CD14-positive monocyte (primary cell): ENCODE measurements around the gene SMAD3. TPM values are rescaled to one million over a fixed set of nuclear protein-coding genes. Genes with fewer than 3 reads are reported as not detected.
A peak's percentile ranks its signal among the peaks of the same experiment; 100 is the strongest.

Experiments used
- DNase-seq, 3 donors: peaks; one replicate each; pipeline ENCODE4 v3.0.0-alpha.2; 2011 to 2022
- H2AFZ ChIP-seq: 2 replicates; pipeline ENCODE4 v1.6.0; 2012; ENCODE audit warnings: mild to moderate bottlenecking, low read depth, low read length, inconsistent platforms; ENCODE audit not compliant: insufficient read depth, poor library complexity, severe bottlenecking
- H3K27ac ChIP-seq, 2 donors: 1 replicate in 1 of 2; 2 replicates in 1 of 2; pipeline ENCODE4 v1.5.1; 2012 to 2013; ENCODE audit warnings: low read length in 2 of 2, control low read depth in 1 of 2, inconsistent platforms in 1 of 2, low read depth in 1 of 2, mild to moderate bottlenecking in 1 of 2
- H3K27me3 ChIP-seq, 2 donors: one replicate each; pipeline versions ENCODE4 v1.6.0 to v1.6.1; 2011 to 2013; ENCODE audit warnings: low read length in 2 of 2; ENCODE audit not compliant: control insufficient read depth in 2 of 2, insufficient read depth in 2 of 2
- H3K36me3 ChIP-seq, 2 donors: replicated peaks in 1 of 2; 1 replicate in 1 of 2; 2 replicates in 1 of 2; pipeline versions ENCODE4 v1.5.1 to v1.6.1; 2012 to 2013; ENCODE audit warnings: low read length in 2 of 2, control low read depth in 1 of 2, inconsistent platforms in 1 of 2, mild to moderate bottlenecking in 1 of 2; ENCODE audit not compliant: insufficient read depth in 2 of 2, control insufficient read depth in 1 of 2
- H3K4me1 ChIP-seq, 2 donors: 1 replicate in 1 of 2; 2 replicates in 1 of 2; pipeline versions ENCODE4 v1.5.1 to v1.6.1; 2012 to 2013; ENCODE audit warnings: low read length in 2 of 2, control low read depth in 1 of 2, inconsistent platforms in 1 of 2, mild to moderate bottlenecking in 1 of 2, moderate library complexity in 1 of 2; ENCODE audit not compliant: insufficient read depth in 2 of 2, control insufficient read depth in 1 of 2
- H3K4me2 ChIP-seq: replicated peaks from 2 replicates; pipeline ENCODE3; 2012; ENCODE audit warnings: low read length, moderate library complexity, mild to moderate bottlenecking; ENCODE audit not compliant: poor library complexity, severe bottlenecking; ENCODE audit errors: extremely low read depth
- H3K4me3 ChIP-seq, 3 experiments: fragments of 200-600 bp in 1 of 3; sonication (generic) in 1 of 3; replicated peaks in 1 of 3; 1 replicate in 2 of 3; 2 replicates in 1 of 3; pipeline ENCODE4 v1.5.1; 2011 to 2013; ENCODE audit warnings: low read length in 3 of 3, mild to moderate bottlenecking in 3 of 3, control low read depth in 2 of 3, low read depth in 2 of 3, inconsistent platforms in 1 of 3, moderate library complexity in 1 of 3
- H3K79me2 ChIP-seq: 2 replicates; pipeline ENCODE4 v1.6.0; 2012; ENCODE audit warnings: mild to moderate bottlenecking, control low read depth, inconsistent platforms, low read length, moderate library complexity; ENCODE audit not compliant: insufficient read depth
- H3K9ac ChIP-seq: 2 replicates; pipeline ENCODE4 v1.6.0; 2017; ENCODE audit warnings: low read length, mild to moderate bottlenecking; ENCODE audit not compliant: insufficient read depth, poor library complexity, severe bottlenecking
- H3K9me3 ChIP-seq, 2 donors: replicated peaks in 1 of 2; 1 replicate in 1 of 2; 2 replicates in 1 of 2; pipeline versions ENCODE4 v1.5.1 to v1.6.1; 2012 to 2013; ENCODE audit warnings: low read length in 2 of 2, control low read depth in 1 of 2; ENCODE audit not compliant: control insufficient read depth in 1 of 2, insufficient read depth in 1 of 2
- H4K20me1 ChIP-seq: 2 replicates; pipeline ENCODE4 v1.6.0; 2012; ENCODE audit warnings: mild to moderate bottlenecking, low read length, control low read depth, moderate library complexity; ENCODE audit not compliant: insufficient read depth
- H3K27ac Mint-ChIP-seq, 7 donors: one replicate each; pipeline ENCODE4 v1.8.0; 2020; ENCODE audit warnings: mild to moderate bottlenecking in 7 of 7, mixed read lengths in 7 of 7, moderate library complexity in 6 of 7, inconsistent platforms in 2 of 7
- H3K27me3 Mint-ChIP-seq, 3 donors: one replicate each; pipeline ENCODE4 v1.8.0; 2021 to 2022; ENCODE audit warnings: low read depth in 3 of 3, mild to moderate bottlenecking in 3 of 3, mixed read lengths in 3 of 3, moderate library complexity in 3 of 3, inconsistent platforms in 1 of 3
- H3K36me3 Mint-ChIP-seq, 2 donors: one replicate each; pipeline ENCODE4 v1.8.0; 2020; ENCODE audit warnings: mixed read lengths in 2 of 2, inconsistent platforms in 1 of 2, mild to moderate bottlenecking in 1 of 2
- H3K4me1 Mint-ChIP-seq: one replicate; pipeline ENCODE4 v1.8.0; 2020; ENCODE audit warnings: mild to moderate bottlenecking, mixed read lengths
- H3K4me3 Mint-ChIP-seq, 2 donors: one replicate each; pipeline ENCODE4 v1.8.0; 2020; ENCODE audit warnings: mild to moderate bottlenecking in 2 of 2, mixed read lengths in 2 of 2, moderate library complexity in 1 of 2
- H3K9me3 Mint-ChIP-seq, 7 donors: one replicate each; pipeline ENCODE4 v1.8.0; 2020 to 2022; ENCODE audit warnings: mixed read lengths in 7 of 7, mild to moderate bottlenecking in 6 of 7, moderate library complexity in 6 of 7, inconsistent platforms in 2 of 7
- intact Hi-C, 2 donors: fragments of 100-400 bp; cut with micrococcal nuclease; formaldehyde crosslinking; loops; one replicate each; pipeline versions ENCODE4 v1.15.0 to v1.15.1; 2023
- polyA plus RNA-seq, 3 donors: library from polyadenylated mRNA; depleted of rRNA in 1 of 3; unstranded in 2 of 3; stranded (reverse) in 1 of 3; fragments of 300-500 nt in 2 of 3; fragments of >200 nt in 1 of 3; fragmentation: Illumina TruSeq in 2 of 3; gene quantifications; 1 replicate in 2 of 3; 2 replicates in 1 of 3; pipeline ENCODE4 v1.2.3, GENCODE V29; 2012 to 2021
- TF ChIP-seq, protein P1 (sequence below): fragments of 200-600 bp; IDR thresholded peaks from one replicate; pipeline ENCODE4 v1.8.0; 2022; ENCODE audit warnings: antibody characterized with exemption, mild to moderate bottlenecking

The SMAD3 gene
- polyA plus RNA-seq, 3 donors, result 4.4 to 41.7 (median 5.4) TPM

DNA sequence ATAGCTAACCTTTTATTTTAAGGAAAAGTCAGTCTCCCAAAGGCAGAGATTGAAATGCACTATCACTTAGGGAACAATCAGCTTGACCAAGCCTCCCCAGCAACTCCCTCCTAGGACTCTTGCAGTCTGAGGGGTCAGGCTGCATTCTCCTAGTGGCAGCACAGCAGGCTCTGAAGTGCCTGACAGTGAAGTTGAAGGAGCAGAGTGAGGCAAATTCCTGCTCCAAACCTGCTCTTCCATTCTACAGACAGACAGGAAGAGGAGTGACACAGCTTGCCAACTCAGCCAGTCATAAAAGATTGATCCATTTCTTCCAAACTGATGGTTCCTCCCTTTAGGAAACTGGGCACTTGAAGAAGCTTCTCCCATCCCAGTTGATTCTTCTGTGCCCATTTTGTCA lies 43.9 kb upstream of the SMAD3 start:
- H4K20me1 ChIP-seq, result no peaks in the 10 kb centered on the region
- no peaks in the 10 kb centered on the region for H3K79me2 ChIP-seq
- no peak overlapping the region for H3K9ac ChIP-seq
- intact Hi-C loops, result loop anchor here in 1 of 2 donors (10.0 kb wide), 1 partner anchor 63 kb away; no protein-coding TSS in a partner anchor
- Mint-ChIP-seq H3K4me3 (no peak overlapping the region), H3K4me1 (peaks cover 86% of the 10 kb centered on the region), H3K36me3 (peaks cover 9 to 15% of the 10 kb centered on the region in 2 donors), H3K9me3 (peaks cover 0 to 2% (median 0%) of the 10 kb centered on the region in 7 donors), H3K27me3 (peaks cover 0 to 7% (median 2%) of the 10 kb centered on the region in 3 donors), H3K27ac (no peak overlapping the region)
- H3K4me3 ChIP-seq, result no peak overlapping the region
- no peak overlapping the region for H2AFZ ChIP-seq
- no peak for DNase-seq
- H3K27ac ChIP-seq, result no peak overlapping the region
- no peaks in the 10 kb centered on the region for H3K27me3 ChIP-seq
- no peaks in the 10 kb centered on the region for H3K9me3 ChIP-seq
- TF ChIP-seq, protein P1, sequence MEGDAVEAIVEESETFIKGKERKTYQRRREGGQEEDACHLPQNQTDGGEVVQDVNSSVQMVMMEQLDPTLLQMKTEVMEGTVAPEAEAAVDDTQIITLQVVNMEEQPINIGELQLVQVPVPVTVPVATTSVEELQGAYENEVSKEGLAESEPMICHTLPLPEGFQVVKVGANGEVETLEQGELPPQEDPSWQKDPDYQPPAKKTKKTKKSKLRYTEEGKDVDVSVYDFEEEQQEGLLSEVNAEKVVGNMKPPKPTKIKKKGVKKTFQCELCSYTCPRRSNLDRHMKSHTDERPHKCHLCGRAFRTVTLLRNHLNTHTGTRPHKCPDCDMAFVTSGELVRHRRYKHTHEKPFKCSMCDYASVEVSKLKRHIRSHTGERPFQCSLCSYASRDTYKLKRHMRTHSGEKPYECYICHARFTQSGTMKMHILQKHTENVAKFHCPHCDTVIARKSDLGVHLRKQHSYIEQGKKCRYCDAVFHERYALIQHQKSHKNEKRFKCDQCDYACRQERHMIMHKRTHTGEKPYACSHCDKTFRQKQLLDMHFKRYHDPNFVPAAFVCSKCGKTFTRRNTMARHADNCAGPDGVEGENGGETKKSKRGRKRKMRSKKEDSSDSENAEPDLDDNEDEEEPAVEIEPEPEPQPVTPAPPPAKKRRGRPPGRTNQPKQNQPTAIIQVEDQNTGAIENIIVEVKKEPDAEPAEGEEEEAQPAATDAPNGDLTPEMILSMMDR, result no peak
- H3K4me1 ChIP-seq, result peaks cover 80 to 89% of the 10 kb centered on the region in 2 donors
- H3K4me2 ChIP-seq, result no peak overlapping the region
- H3K36me3 ChIP-seq, result no peaks in the 10 kb centered on the region

- Histone ChIP-seq H3K36me3 (no peaks in the 10 kb centered on the region), H2AFZ (no peak overlapping the region), H4K20me1 (no peaks in the 10 kb centered on the region), H3K9me3 (no peaks in the 10 kb centered on the region), H3K27me3 (no peaks in the 10 kb centered on the region), H3K4me3 (no peak overlapping the region), H3K9ac (no peak overlapping the region), H3K79me2 (no peaks in the 10 kb centered on the region), H3K27ac (no peak overlapping the region), H3K4me1 (peaks cover 80 to 89% of the 10 kb centered on the region in 2 donors), H3K4me2 (no peak overlapping the region)
- peaks cover 0 to 2% (median 0%) of the 10 kb centered on the region in 7 donors for H3K9me3 Mint-ChIP-seq
- H3K4me1 Mint-ChIP-seq, result peaks cover 85% of the 10 kb centered on the region
- intact Hi-C loops, result loop anchor here in 1 of 2 donors (10.0 kb wide), 1 partner anchor 62 kb away; no protein-coding TSS in a partner anchor
- peak in 1 of 3 donors; percentile 49 for DNase-seq
- TF ChIP-seq, protein P1, result no peak
- peaks cover 9 to 15% of the 10 kb centered on the region in 2 donors for H3K36me3 Mint-ChIP-seq
- H3K4me3 Mint-ChIP-seq, result no peak overlapping the region
- peak overlapping the region in 3 of 7 donors; percentile 57 to 99 (median 94) for H3K27ac Mint-ChIP-seq
- H3K27me3 Mint-ChIP-seq, result peaks cover 0 to 7% (median 2%) of the 10 kb centered on the region in 3 donors
Measured at GRCh38 chr15:67022587-67023105, 42.8 kb upstream of the SMAD3 start.
